ENCODE data around the gene STXBP4.

Gene STXBP4

GRCh38 chr17:54974759-54975158, 6.2 kb downstream of the STXBP4 start:
- Histone ChIP-seq H3K4me3 (ENCODE audit: low read length) (no peak overlapping the region), H3K9ac (ENCODE audit: low read length) (no peak overlapping the region), H3K27ac (ENCODE audit: low read length) (no peak overlapping the region), H4K20me1 (ENCODE audit: insufficient read depth, low read length) (no peaks in the 10 kb centered on the region), H3K9me2 (replicated peaks; ENCODE audit: insufficient read depth, low read length) (no peaks in the 10 kb centered on the region), H3K9me3 (replicated peaks; ENCODE audit: insufficient read depth, low read length) (no peaks in the 10 kb centered on the region), H3K27me3 (replicated peaks; ENCODE audit: insufficient read depth, low read length) (no peaks in the 10 kb centered on the region), H3K4me1 (ENCODE audit: low read length) (peaks cover 7% of the 10 kb centered on the region), H3K4me2 (ENCODE audit: low read depth, low read length) (no peak overlapping the region), H3K79me2 (ENCODE audit: low read length) (no peaks in the 10 kb centered on the region), H3F3A (ENCODE audit: insufficient read depth, low read length) (no peaks in the 10 kb centered on the region), H3K36me3 (replicated peaks; ENCODE audit: insufficient read depth, low read length) (no peaks in the 10 kb centered on the region), H2AFZ (ENCODE audit: low read length) (no peak overlapping the region)
- DNase-seq: no peak
- no peak for TF ChIP-seq EZH2phosphoT487 (IDR thresholded peaks at IDR 0.05; ENCODE audit: low read length)

GRCh38 chr17:54976316-54976715, 7.8 kb downstream of the STXBP4 start:
- H3K27ac ChIP-seq (ENCODE audit: low read length): no peak overlapping the region
- H2AFZ ChIP-seq (ENCODE audit: low read length): no peak overlapping the region
- no peaks in the 10 kb centered on the region for H3K36me3 ChIP-seq (replicated peaks; ENCODE audit: insufficient read depth, low read length)
- no peaks in the 10 kb centered on the region for H3K9me2 ChIP-seq (replicated peaks; ENCODE audit: insufficient read depth, low read length)
- no peaks in the 10 kb centered on the region for H3K79me2 ChIP-seq (ENCODE audit: low read length)
- H3K4me2 ChIP-seq (ENCODE audit: low read depth, low read length): no peak overlapping the region
- no peaks in the 10 kb centered on the region for H4K20me1 ChIP-seq (ENCODE audit: insufficient read depth, low read length)
- H3K9ac ChIP-seq (ENCODE audit: low read length): no peak overlapping the region
- H3K9me3 ChIP-seq (replicated peaks; ENCODE audit: insufficient read depth, low read length): no peaks in the 10 kb centered on the region
- no peak for DNase-seq
- TF ChIP-seq CTCF (IDR thresholded peaks at IDR 0.05; ENCODE audit: low read length) (no peak), EZH2phosphoT487 (IDR thresholded peaks at IDR 0.05; ENCODE audit: low read length) (no peak), EZH2 (optimal IDR thresholded peaks at IDR 0.05; ENCODE audit: low read depth, low read length) (no peak)
- no peaks in the 10 kb centered on the region for H3K27me3 ChIP-seq (replicated peaks; ENCODE audit: insufficient read depth, low read length)
- H3K4me1 ChIP-seq (ENCODE audit: low read length): peaks cover 6% of the 10 kb centered on the region
- no peak overlapping the region for H3K4me3 ChIP-seq (ENCODE audit: low read length)
- no peaks in the 10 kb centered on the region for H3F3A ChIP-seq (ENCODE audit: insufficient read depth, low read length)

GRCh38 chr17:54977744-54978143, 9.2 kb downstream of the STXBP4 start:
- DNase-seq: no peak
- no peak overlapping the region for H3K4me3 ChIP-seq (ENCODE audit: low read length)
- H3K9me3 ChIP-seq (replicated peaks; ENCODE audit: insufficient read depth, low read length): no peaks in the 10 kb centered on the region
- no peak for TF ChIP-seq EZH2phosphoT487 (IDR thresholded peaks at IDR 0.05; ENCODE audit: low read length)
- TF ChIP-seq CTCF (IDR thresholded peaks at IDR 0.05; ENCODE audit: low read length): no peak
- no peak for TF ChIP-seq EZH2 (optimal IDR thresholded peaks at IDR 0.05; ENCODE audit: low read depth, low read length)
- no peak overlapping the region for H3K4me2 ChIP-seq (ENCODE audit: low read depth, low read length)
- H3F3A ChIP-seq (ENCODE audit: insufficient read depth, low read length): no peaks in the 10 kb centered on the region
- H3K36me3 ChIP-seq (replicated peaks; ENCODE audit: insufficient read depth, low read length): no peaks in the 10 kb centered on the region
- no peaks in the 10 kb centered on the region for H3K27me3 ChIP-seq (replicated peaks; ENCODE audit: insufficient read depth, low read length)
- no peak overlapping the region for H2AFZ ChIP-seq (ENCODE audit: low read length)
- H3K4me1 ChIP-seq (ENCODE audit: low read length): peaks cover 6% of the 10 kb centered on the region
- H3K9me2 ChIP-seq (replicated peaks; ENCODE audit: insufficient read depth, low read length): no peaks in the 10 kb centered on the region
- no peaks in the 10 kb centered on the region for H3K79me2 ChIP-seq (ENCODE audit: low read length)
- H4K20me1 ChIP-seq (ENCODE audit: insufficient read depth, low read length): no peaks in the 10 kb centered on the region
- H3K9ac ChIP-seq (ENCODE audit: low read length): no peak overlapping the region
- no peak overlapping the region for H3K27ac ChIP-seq (ENCODE audit: low read length)

- H3K27me3 ChIP-seq (replicated peaks; ENCODE audit: insufficient read depth, low read length): no peaks in the 10 kb centered on the region
- H3K36me3 ChIP-seq (replicated peaks; ENCODE audit: insufficient read depth, low read length): no peaks in the 10 kb centered on the region
- H3K9me2 ChIP-seq (replicated peaks; ENCODE audit: insufficient read depth, low read length): no peaks in the 10 kb centered on the region
- H3K9ac ChIP-seq (ENCODE audit: low read length): no peak overlapping the region
- no peaks in the 10 kb centered on the region for H3K79me2 ChIP-seq (ENCODE audit: low read length)
- H3K4me1 ChIP-seq (ENCODE audit: low read length): peaks cover 6% of the 10 kb centered on the region
- no peaks in the 10 kb centered on the region for H4K20me1 ChIP-seq (ENCODE audit: insufficient read depth, low read length)
- H3F3A ChIP-seq (ENCODE audit: insufficient read depth, low read length): no peaks in the 10 kb centered on the region
- no peak for DNase-seq
- no peak overlapping the region for H3K4me3 ChIP-seq (ENCODE audit: low read length)
- H2AFZ ChIP-seq (ENCODE audit: low read length): no peak overlapping the region
- TF ChIP-seq CTCF (IDR thresholded peaks at IDR 0.05; ENCODE audit: low read length): no peak
- H3K9me3 ChIP-seq (replicated peaks; ENCODE audit: insufficient read depth, low read length): no peaks in the 10 kb centered on the region
- no peak overlapping the region for H3K4me2 ChIP-seq (ENCODE audit: low read depth, low read length)
- no peak overlapping the region for H3K27ac ChIP-seq (ENCODE audit: low read length)
These were observed 11.1 kb downstream of the STXBP4 start for GRCh38 chr17:54979657-54980056.

All from MM.1S (cell line).